ENCODE results near the gene EXOC1L.
"Not testable (repeated sequence)": the region's sequence is repeated elsewhere in the genome, so short reads cannot be mapped to it uniquely, and the experiment has no call there.

The EXOC1L gene

DNA sequence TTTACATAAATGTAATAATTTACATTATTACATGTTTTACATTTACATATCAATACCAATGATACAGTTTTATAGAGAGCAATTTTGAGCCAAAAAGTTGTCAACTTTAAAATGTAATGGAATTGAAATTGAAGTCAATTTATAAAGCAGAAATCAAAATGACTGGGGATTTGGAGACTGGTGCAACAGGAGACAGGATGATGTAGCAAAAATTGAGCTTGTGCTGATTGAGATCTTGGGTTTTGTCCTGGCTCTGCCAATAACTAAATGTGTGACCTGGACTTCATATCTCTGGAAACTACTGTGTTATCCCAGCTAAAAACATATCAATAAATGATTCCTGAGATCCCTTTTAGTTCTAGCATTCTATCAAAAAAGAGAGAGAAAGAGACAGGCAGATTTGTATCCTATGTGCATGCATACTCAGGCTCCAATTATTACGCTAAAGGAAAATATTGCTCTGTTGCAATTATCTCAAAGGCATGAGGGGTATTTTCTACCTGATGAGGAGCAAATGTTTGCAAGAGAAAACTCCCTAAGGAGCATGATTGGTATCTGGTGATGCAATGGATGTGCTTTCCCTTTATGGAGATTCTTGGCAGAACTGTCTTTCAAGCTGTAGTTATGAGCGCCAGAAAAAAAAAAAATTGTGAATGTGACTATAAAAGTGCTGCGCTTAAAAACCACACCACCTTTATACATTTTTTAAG, 14.7 kb downstream of the EXOC1L start:
- H3K4me3 ChIP-seq (ENCODE audit: low read depth in 1 of 2, low read length in 1 of 2): no peak overlapping the region
- no peak for TF ChIP-seq CTCF (IDR thresholded peaks at IDR 0.05)

DNA sequence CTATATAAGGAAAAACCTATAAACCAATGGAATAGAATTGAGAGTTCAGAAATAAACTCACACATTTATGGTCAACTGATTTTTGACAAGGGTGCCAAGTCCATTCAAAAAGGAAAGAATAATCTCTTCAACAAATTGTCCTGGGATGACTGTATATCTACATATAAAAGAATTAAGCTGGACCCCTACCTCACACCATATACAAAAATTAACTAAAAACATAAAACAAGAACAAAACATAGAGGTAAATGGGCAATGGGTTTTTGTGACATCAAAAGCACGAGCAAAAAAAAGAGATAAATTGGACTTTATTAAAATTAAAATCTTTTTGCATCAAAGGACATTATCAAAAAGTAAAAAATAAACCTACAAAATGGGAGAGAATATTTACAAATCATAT, 18.3 kb downstream of the EXOC1L start:
- TF ChIP-seq CTCF (IDR thresholded peaks at IDR 0.05): no peak
- Histone ChIP-seq H3K27me3 (peaks cover 3% of the 10 kb centered on the region), H3K4me3 (ENCODE audit: low read depth in 1 of 2, low read length in 1 of 2) (no peak overlapping the region), H3K27ac (no peak overlapping the region), H3K9me3 (no peaks in the 10 kb centered on the region), H3K36me3 (no peaks in the 10 kb centered on the region), H3K4me1 (ENCODE audit: control insufficient read depth in 1 of 2, insufficient read depth in 1 of 2, low read depth in 1 of 2, low read length in 1 of 2) (no peaks in the 10 kb centered on the region)

More for the DNA sequence above, 14.7 kb downstream of the EXOC1L start:
- Histone ChIP-seq H3K36me3 (no peaks in the 10 kb centered on the region), H3K27me3 (peaks cover 3% of the 10 kb centered on the region), H3K9me3 (no peaks in the 10 kb centered on the region), H3K4me1 (ENCODE audit: control insufficient read depth in 1 of 2, insufficient read depth in 1 of 2, low read depth in 1 of 2, low read length in 1 of 2) (no peaks in the 10 kb centered on the region), H3K27ac (no peak overlapping the region)

- H3K4me1 ChIP-seq (ENCODE audit: control insufficient read depth in 1 of 2, insufficient read depth in 1 of 2, low read depth in 1 of 2, low read length in 1 of 2): no peaks in the 10 kb centered on the region
- no peaks in the 10 kb centered on the region for H3K9me3 ChIP-seq
- peaks cover 3% of the 10 kb centered on the region for H3K27me3 ChIP-seq
- no peaks in the 10 kb centered on the region for H3K36me3 ChIP-seq
- no peak overlapping the region for H3K4me3 ChIP-seq (ENCODE audit: low read depth in 1 of 2, low read length in 1 of 2)
- no peak overlapping the region for H3K27ac ChIP-seq
- no peak for TF ChIP-seq CTCF (IDR thresholded peaks at IDR 0.05)
These were observed 18.8 kb downstream of the EXOC1L start for GRCh38 chr4:55838356-55838755.

DNA sequence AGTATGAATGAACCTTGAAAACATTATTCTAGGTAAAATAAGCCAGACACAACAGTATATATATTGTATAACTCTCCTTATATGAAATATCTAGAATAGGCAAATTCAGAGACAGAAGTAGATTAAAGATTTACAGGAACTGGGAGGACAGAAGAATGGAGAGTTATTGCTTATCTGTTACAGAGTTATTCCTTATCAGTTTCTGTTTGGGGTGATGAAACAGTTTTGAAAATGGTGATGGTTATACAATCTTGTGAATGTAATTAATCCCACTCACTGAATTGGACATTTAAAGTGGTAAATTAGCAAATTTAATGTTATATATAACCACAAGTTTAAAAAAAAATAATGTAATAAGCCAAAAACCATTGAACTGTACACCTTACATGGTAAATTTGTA, 19.4 kb downstream of the EXOC1L start:
- Histone ChIP-seq H3K4me1 (ENCODE audit: control insufficient read depth in 1 of 2, insufficient read depth in 1 of 2, low read depth in 1 of 2, low read length in 1 of 2) (no peaks in the 10 kb centered on the region), H3K27me3 (peaks cover 3% of the 10 kb centered on the region), H3K4me3 (ENCODE audit: low read depth in 1 of 2, low read length in 1 of 2) (no peak overlapping the region), H3K27ac (no peak overlapping the region), H3K36me3 (no peaks in the 10 kb centered on the region), H3K9me3 (no peaks in the 10 kb centered on the region)
- TF ChIP-seq CTCF (IDR thresholded peaks at IDR 0.05): no peak

DNA sequence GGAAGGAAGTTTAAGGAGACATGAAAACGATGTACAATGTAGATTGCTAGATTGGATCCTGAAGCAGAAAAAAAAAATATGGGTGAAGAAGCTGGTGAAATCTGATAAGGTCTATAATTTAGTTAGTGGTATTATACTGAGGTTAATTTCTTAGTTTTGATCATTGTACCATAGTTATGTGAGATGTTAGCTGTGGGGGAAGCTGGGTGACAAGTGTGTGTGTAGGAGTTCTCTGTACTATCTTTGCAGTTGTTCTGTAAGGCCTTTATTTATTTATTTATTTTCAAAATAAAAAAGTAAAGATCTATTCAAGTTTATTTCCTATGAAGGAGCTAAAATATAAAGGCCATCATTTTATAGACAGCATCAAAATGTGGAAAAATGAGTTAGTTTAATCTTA, 21.4 kb downstream of the EXOC1L start:
- Histone ChIP-seq H3K4me3 (ENCODE audit: low read depth in 1 of 2, low read length in 1 of 2) (no peak overlapping the region), H3K36me3 (no peaks in the 10 kb centered on the region), H3K27me3 (no peaks in the 10 kb centered on the region), H3K9me3 (no peaks in the 10 kb centered on the region), H3K27ac (no peak overlapping the region), H3K4me1 (ENCODE audit: control insufficient read depth in 1 of 2, insufficient read depth in 1 of 2, low read depth in 1 of 2, low read length in 1 of 2) (no peaks in the 10 kb centered on the region)
- TF ChIP-seq CTCF (IDR thresholded peaks at IDR 0.05): no peak

- not testable (repeated sequence) for H3K4me3 ChIP-seq (ENCODE audit: low read depth in 1 of 2, low read length in 1 of 2); H3K4me1 ChIP-seq (ENCODE audit: control insufficient read depth in 1 of 2, insufficient read depth in 1 of 2, low read depth in 1 of 2, low read length in 1 of 2); H3K27ac ChIP-seq; H3K9me3 ChIP-seq; H3K36me3 ChIP-seq; H3K27me3 ChIP-seq
These were observed 22.0 kb downstream of the EXOC1L start for GRCh38 chr4:55841373-55842239.

DNA sequence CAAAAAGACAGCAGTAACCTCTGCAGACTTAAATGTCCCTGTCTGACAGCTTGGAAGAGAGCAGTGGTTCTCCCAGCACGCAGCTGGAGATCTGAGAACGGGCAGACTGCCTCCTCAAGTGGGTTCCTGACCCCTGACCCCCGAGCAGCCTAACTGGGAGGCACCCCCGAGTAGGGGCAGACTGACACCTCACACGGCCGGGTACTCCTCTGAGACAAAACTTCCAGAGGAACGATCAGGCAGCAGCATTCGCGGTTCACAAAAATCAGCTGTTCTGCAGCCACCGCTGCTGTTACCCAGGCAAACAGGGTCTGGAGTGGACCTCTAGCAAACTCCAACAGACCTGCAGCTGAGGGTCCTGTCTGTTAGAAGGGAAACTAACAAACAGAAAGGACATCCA, 22.7 kb downstream of the EXOC1L start:
- not testable (repeated sequence) for H3K27me3 ChIP-seq; H3K27ac ChIP-seq; H3K4me3 ChIP-seq (ENCODE audit: low read depth in 1 of 2, low read length in 1 of 2); H3K4me1 ChIP-seq (ENCODE audit: control insufficient read depth in 1 of 2, insufficient read depth in 1 of 2, low read depth in 1 of 2, low read length in 1 of 2); H3K9me3 ChIP-seq; H3K36me3 ChIP-seq

Data from neutrophil (primary cell).